Astrocyte (in vitro differentiated cells and primary cell): ENCODE data around the gene CAVIN1.
"Not testable (repeated sequence)": the region's sequence is repeated elsewhere in the genome, so short reads cannot be mapped to it uniquely, and the experiment has no call there.

Source experiments
- CTCF ChIP-seq: IDR thresholded peaks from 2 replicates; pipeline ENCODE4 v1.5.1; 2011; ENCODE audit warnings: low read depth, mild to moderate bottlenecking, inconsistent platforms, low read length, moderate library complexity; ENCODE audit not compliant: insufficient read depth
- EZH2 ChIP-seq: IDR thresholded peaks from 2 replicates; pipeline ENCODE4 v1.6.1; 2012; ENCODE audit warnings: mild to moderate bottlenecking, low read length, inconsistent platforms; ENCODE audit not compliant: insufficient read depth

GRCh38 chr17:42451270-42451669 is 28.2 kb upstream of the CAVIN1 start:
- not testable (repeated sequence) for TF ChIP-seq CTCF, EZH2
